SK-N-SH (cell line): Measurements from ENCODE around the gene WIPF2. TPM values are rescaled to one million over a fixed set of nuclear protein-coding genes. Genes with fewer than 3 reads are reported as not detected.

Experiments used
- CTCF ChIA-PET: fragments of 300-600, 350-600 bp; formaldehyde crosslinking; extraction: SDS; loops from one replicate; lab custom pipeline; 2021; lab: Yijun Ruan, JAX
- POLR2A ChIA-PET: fragments of 350-600 bp; sonication (Branson Sonifier 250); formaldehyde crosslinking; extraction: SDS; loops from one replicate; lab custom pipeline; 2020; ENCODE audit warnings: antibody characterized with exemption, inconsistent platforms; lab: Yijun Ruan, JAX
- DNase-seq: peaks from one replicate; pipeline ENCODE4 v3.0.0; 2012
- H2AFZ ChIP-seq: fragments of 200-600 bp; sonication (generic); 2 replicates; pipeline ENCODE4 v1.8.1; 2016; ENCODE audit warnings: antibody characterized with exemption, mild to moderate bottlenecking, low read depth
- H3F3A ChIP-seq: fragments of 200-600 bp; sonication (generic); replicated peaks from 2 replicates; pipeline ENCODE3; 2016; ENCODE audit warnings: antibody characterized with exemption, mild to moderate bottlenecking; ENCODE audit not compliant: insufficient read depth
- H3K27ac ChIP-seq, 2 experiments: fragments of 200-500 bp in 1 of 2; fragments of 200-600 bp in 1 of 2; sonication (Bioruptor generic) in 1 of 2; sonication (generic), shearing (Covaris generic) in 1 of 2; 2 replicates each; pipeline versions ENCODE4 v1.5.1 to v1.6.1; 2014 to 2016; ENCODE audit warnings: low read depth in 2 of 2, inconsistent platforms in 1 of 2, low read length in 1 of 2, mild to moderate bottlenecking in 1 of 2, mixed read lengths in 1 of 2
- H3K27me3 ChIP-seq: fragments of 200-600 bp; sonication (generic), shearing (Covaris generic); 2 replicates; pipeline ENCODE4 v1.6.1; 2016; ENCODE audit warnings: mixed run types; ENCODE audit not compliant: insufficient read depth
- H3K36me3 ChIP-seq, 2 experiments: fragments of 200-500 bp in 1 of 2; fragments of 200-600 bp in 1 of 2; sonication (Bioruptor generic) in 1 of 2; sonication (generic) in 1 of 2; replicated peaks in 1 of 2; 2 replicates each; pipeline versions ENCODE3 to v1.5.1; 2014 to 2016; ENCODE audit warnings: low read length in 1 of 2, mild to moderate bottlenecking in 1 of 2; ENCODE audit not compliant: insufficient read depth in 2 of 2, control insufficient read depth in 1 of 2
- H3K4me1 ChIP-seq, 2 experiments: fragments of 200-500 bp in 1 of 2; fragments of 200-600 bp in 1 of 2; sonication (Bioruptor generic) in 1 of 2; sonication (generic), shearing (Covaris generic) in 1 of 2; 2 replicates each; pipeline versions ENCODE4 v1.5.1 to v1.6.1; 2014 to 2016; ENCODE audit warnings: low read depth in 1 of 2, low read length in 1 of 2, mixed run types in 1 of 2; ENCODE audit not compliant: insufficient read depth in 2 of 2, control insufficient read depth in 1 of 2
- H3K4me2 ChIP-seq: fragments of 200-600 bp; sonication (generic), shearing (Covaris generic); 2 replicates; pipeline ENCODE4 v1.6.1; 2017; ENCODE audit warnings: mixed run types
- H3K4me3 ChIP-seq, 2 experiments: fragments of 200-500 bp in 1 of 2; fragments of 200-600 bp in 1 of 2; sonication (Bioruptor generic) in 1 of 2; sonication (generic), shearing (Covaris generic) in 1 of 2; 2 replicates each; pipeline versions ENCODE4 v1.5.1 to v1.8.1; 2014 to 2016; ENCODE audit warnings: low read depth in 2 of 2, inconsistent platforms in 1 of 2, low read length in 1 of 2, mild to moderate bottlenecking in 1 of 2, mixed read lengths in 1 of 2, moderate library complexity in 1 of 2
- H3K79me2 ChIP-seq: fragments of 200-600 bp; sonication (generic); 2 replicates; pipeline ENCODE4 v1.8.1; 2017; ENCODE audit warnings: mild to moderate bottlenecking; ENCODE audit not compliant: insufficient read depth
- H3K9ac ChIP-seq: fragments of 200-600 bp; sonication (generic); 2 replicates; pipeline ENCODE4 v1.6.1; 2017; ENCODE audit warnings: mixed run types
- H3K9me2 ChIP-seq: fragments of 200-600 bp; sonication (generic); 2 replicates; pipeline ENCODE4 v1.6.1; 2017; ENCODE audit warnings: mixed run types
- H3K9me3 ChIP-seq: fragments of 200-600 bp; sonication (generic); 2 replicates; pipeline ENCODE4 v1.6.1; 2017; ENCODE audit warnings: mixed run types, mild to moderate bottlenecking, moderate library complexity
- H4K20me1 ChIP-seq: fragments of 200-600 bp; sonication (generic); 2 replicates; pipeline ENCODE4 v1.6.1; 2017; ENCODE audit warnings: mild to moderate bottlenecking, mixed run types; ENCODE audit not compliant: insufficient read depth
- CHD2 ChIP-seq: fragments of 150-350 bp; IDR thresholded peaks from 2 replicates; pipeline ENCODE4 v1.6.1; 2018; ENCODE audit warnings: low read length; ENCODE audit not compliant: partially characterized antibody
- CTCF ChIP-seq: fragments of 200-600 bp; sonication (generic); IDR thresholded peaks from 2 replicates; pipeline ENCODE4 v1.6.1; 2017; ENCODE audit warnings: antibody characterized with exemption, mild to moderate bottlenecking, moderate library complexity
- ELF1 ChIP-seq: IDR thresholded peaks from 2 replicates; pipeline ENCODE4 v1.4.0; 2012
- EZH2phosphoT487 ChIP-seq: fragments of 200-600 bp; sonication (generic); IDR thresholded peaks from 2 replicates; pipeline ENCODE4 v1.6.1; 2017; ENCODE audit warnings: low read depth, mixed run types, mild to moderate bottlenecking, antibody characterized with exemption, moderate library complexity, borderline replicate concordance
- FOSL2 ChIP-seq: IDR thresholded peaks from 2 replicates; pipeline ENCODE4 v1.4.0; 2012; ENCODE audit warnings: low read depth, mild to moderate bottlenecking, moderate library complexity, borderline replicate concordance
- FOXJ3 ChIP-seq: sonication (generic); formaldehyde crosslinking; IDR thresholded peaks from 2 replicates; pipeline ENCODE4 v1.5.1; 2020; ENCODE audit warnings: mild to moderate bottlenecking, missing genetic modification reagents
- FOXM1 ChIP-seq: IDR thresholded peaks from 2 replicates; pipeline ENCODE4 v1.4.0; 2012; ENCODE audit warnings: low read depth, mild to moderate bottlenecking
- MXI1 ChIP-seq: IDR thresholded peaks from 2 replicates; pipeline ENCODE4 v1.6.1; 2012; ENCODE audit warnings: mild to moderate bottlenecking, low read depth, low read length, improper control_type of control experiment
- NRF1 ChIP-seq: IDR thresholded peaks from 2 replicates; pipeline ENCODE4 v1.6.1; 2012; ENCODE audit warnings: low read depth, mild to moderate bottlenecking, low read length
- POLR2AphosphoS5 ChIP-seq: IDR thresholded peaks from 2 replicates; pipeline ENCODE4 v1.6.1; 2012; ENCODE audit warnings: low read depth, low read length
- RAD21 ChIP-seq: IDR thresholded peaks from 2 replicates; pipeline ENCODE4 v1.6.1; 2012; ENCODE audit warnings: mild to moderate bottlenecking, low read length
- RCOR1 ChIP-seq: fragments of 150-350 bp; IDR thresholded peaks from 2 replicates; pipeline ENCODE4 v1.6.1; 2017; ENCODE audit warnings: antibody characterized with exemption, low read length
- RXRA ChIP-seq: IDR thresholded peaks from 2 replicates; pipeline ENCODE4 v1.4.0; 2012; ENCODE audit warnings: low read depth, mild to moderate bottlenecking, borderline replicate concordance
- SMC3 ChIP-seq: IDR thresholded peaks from 2 replicates; pipeline ENCODE4 v1.6.1; 2012; ENCODE audit warnings: low read depth, low read length, improper control_type of control experiment
- WGBS: methylation state at CpG from one replicate; pipeline ENCODE4 v1.1.6; 2017; ENCODE audit warnings: low lambda C conversion rate; 5-methylcytosine and 5-hydroxymethylcytosine counted together
- polyA plus RNA-seq, 3 experiments: library from polyadenylated mRNA; depleted of rRNA; stranded (reverse); fragments of >200 nt; gene quantifications; 2 replicates each; pipeline ENCODE4 v1.2.3, GENCODE V29; 2012
- TF ChIP-seq, protein P1 (sequence below): IDR thresholded peaks from 2 replicates; pipeline ENCODE4 v1.4.0; 2012; ENCODE audit warnings: low read depth, borderline replicate concordance
- TF ChIP-seq, protein P2 (sequence below): IDR thresholded peaks from 2 replicates; pipeline ENCODE4 v1.4.0; 2012; ENCODE audit warnings: low read depth

The WIPF2 gene
- polyA plus RNA-seq, 1 of the 3 experiments (the other 2 are of a cell fraction): 6.8 TPM

DNA sequence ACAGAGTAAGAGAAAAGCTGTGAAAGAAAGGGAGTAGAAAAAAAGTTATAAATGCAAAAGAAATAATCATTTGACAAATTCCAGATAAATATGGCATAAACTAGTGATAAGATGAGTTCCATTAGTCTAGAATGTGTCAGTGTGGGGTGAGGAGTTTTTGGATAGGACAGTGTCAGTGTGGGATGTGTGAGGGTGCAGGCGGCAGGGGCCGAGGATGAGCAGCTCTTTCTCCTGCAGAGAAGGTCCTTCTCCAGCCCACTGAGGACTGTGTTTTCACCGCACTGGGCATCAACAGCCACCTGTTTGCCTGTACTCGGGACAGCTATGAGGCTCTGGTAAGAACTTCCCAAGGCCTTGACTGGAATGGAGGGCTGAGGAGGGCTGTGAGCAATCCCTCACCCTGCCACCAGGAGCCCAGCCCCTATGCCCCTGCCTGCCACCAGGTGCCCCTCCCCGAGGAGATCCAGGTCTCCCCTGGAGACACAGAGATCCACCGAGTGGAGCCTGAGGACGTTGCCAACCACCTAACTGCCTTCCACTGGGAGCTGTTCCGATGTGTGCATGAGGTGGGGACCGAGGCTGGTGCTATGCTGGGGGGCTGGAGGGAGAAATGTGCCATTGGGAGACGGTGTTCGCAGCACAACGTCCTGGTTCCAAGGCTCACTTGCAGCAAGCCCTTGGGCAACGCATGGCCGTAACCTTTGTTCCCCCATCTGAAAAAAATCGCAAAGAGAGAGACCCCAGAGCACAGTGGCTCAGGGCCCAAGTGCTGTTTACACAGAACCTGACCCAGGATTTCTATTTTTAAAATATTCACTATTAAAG lies 28.7 kb upstream of the WIPF2 start:
- Histone ChIP-seq H3K36me3 (no peaks in the 10 kb centered on the region), H3K27ac (no peak overlapping the region), H3K4me3 (no peak overlapping the region; a peak in 1 of 4 replicates), H3K9me3 (no peaks in the 10 kb centered on the region), H3K4me1 (peaks cover 4 to 26% of the 10 kb centered on the region in 2 experiments; a peak in 3 of 4 replicates), H4K20me1 (no peaks in the 10 kb centered on the region), H3F3A (peaks cover 4% of the 10 kb centered on the region), H2AFZ (no peak overlapping the region), H3K9ac (no peak overlapping the region), H3K27me3 (no peaks in the 10 kb centered on the region), H3K79me2 (no peaks in the 10 kb centered on the region), H3K4me2 (no peak overlapping the region), H3K9me2 (no peaks in the 10 kb centered on the region)
- 79% methylated on average over 13 of the region's 15 CpGs for WGBS
- TF ChIP-seq CTCF (peak; percentile 50; the same call in 1 of the 2 replicates), MXI1 (no peak), EZH2phosphoT487 (no peak), FOXJ3 (CRISPR knock-in tag) (no peak)
- POLR2A ChIA-PET: interaction anchor here (1.0 to 1.5 kb wide), 4 partner anchors 7 to 98 kb away, joined by 3 to 8 read pairs (median 4); partner anchors contain the start of gene CDC6
- CTCF ChIA-PET: interaction anchor here (0.7 to 6.0 kb wide), 28 partner anchors 10 to 343 kb away, joined by 3 to 94 read pairs (median 6); partner anchors contain the start of genes CSF3, NR1D1, PSMD3 and RAPGEFL1
- DNase-seq: peak; percentile 83

DNA sequence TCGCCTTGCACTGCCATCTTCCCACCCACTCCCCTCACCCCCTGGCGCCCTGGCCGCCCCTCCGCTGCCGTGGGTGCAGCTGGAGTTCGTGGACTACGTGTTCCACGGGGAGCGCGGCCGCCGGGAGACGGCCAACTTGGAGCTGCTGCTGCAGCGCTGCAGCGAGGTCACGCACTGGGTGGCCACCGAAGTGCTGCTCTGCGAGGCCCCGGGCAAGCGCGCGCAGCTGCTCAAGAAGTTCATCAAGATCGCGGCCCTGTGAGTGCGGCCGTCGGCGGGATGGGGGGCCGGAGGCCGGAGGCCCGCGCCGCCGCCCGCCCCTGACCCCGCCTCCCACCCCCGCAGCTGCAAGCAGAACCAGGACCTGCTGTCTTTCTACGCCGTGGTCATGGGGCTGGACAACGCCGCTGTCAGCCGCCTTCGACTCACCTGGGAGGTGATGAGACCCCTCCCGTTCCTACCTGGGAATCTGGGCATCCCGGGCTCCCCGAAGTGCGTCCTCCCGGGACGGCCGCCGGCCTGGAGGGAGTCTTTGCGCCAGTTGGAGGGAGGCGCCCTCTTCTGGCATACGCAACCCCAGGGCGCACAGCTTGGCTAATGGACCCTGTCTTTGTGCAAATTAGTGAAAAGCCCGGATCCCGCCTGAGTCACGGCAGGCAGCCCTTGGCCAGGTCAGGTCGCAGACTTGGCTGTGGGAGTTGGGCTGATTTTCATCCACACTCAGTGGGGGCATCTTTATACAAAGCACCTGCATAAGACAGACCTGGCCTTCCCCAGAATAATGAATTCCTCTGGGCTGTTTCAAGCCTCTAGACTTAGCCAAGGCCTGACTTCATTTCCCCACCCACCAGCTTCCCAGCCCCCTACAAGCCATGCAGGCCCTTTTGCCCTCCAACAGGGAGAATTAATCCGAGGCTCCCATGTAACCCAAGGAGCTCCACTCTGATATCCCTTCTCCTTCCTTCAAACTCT lies 27.6 kb upstream of the WIPF2 start:
- H3F3A ChIP-seq: peaks cover 4% of the 10 kb centered on the region
- POLR2A ChIA-PET: interaction anchor here (1.0 to 1.5 kb wide), 3 partner anchors 8 to 97 kb away, joined by 3 to 8 read pairs (median 5); partner anchors contain the start of gene CDC6
- TF ChIP-seq EZH2phosphoT487 (no peak), CHD2 (peak; percentile 65), SMC3 (peak; percentile 71), RCOR1 (peak; percentile 9; the same call in 1 of the 2 replicates), RAD21 (peak; percentile 62), RXRA (no peak), ELF1 (no peak), NRF1 (no peak), CTCF (peak; percentile 78), POLR2AphosphoS5 (peak; percentile 20; the same call in 1 of the 2 replicates), FOXM1 (no peak), FOSL2 (peak; percentile 13; the same call in 1 of the 2 replicates)
- TF ChIP-seq, protein P1, sequence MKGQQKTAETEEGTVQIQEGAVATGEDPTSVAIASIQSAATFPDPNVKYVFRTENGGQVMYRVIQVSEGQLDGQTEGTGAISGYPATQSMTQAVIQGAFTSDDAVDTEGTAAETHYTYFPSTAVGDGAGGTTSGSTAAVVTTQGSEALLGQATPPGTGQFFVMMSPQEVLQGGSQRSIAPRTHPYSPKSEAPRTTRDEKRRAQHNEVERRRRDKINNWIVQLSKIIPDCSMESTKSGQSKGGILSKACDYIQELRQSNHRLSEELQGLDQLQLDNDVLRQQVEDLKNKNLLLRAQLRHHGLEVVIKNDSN: no peak
- TF ChIP-seq, protein P2, sequence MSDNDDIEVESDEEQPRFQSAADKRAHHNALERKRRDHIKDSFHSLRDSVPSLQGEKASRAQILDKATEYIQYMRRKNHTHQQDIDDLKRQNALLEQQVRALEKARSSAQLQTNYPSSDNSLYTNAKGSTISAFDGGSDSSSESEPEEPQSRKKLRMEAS: peak; percentile 43; the same call in 1 of the 2 replicates
- no peaks in the 10 kb centered on the region for H3K9me3 ChIP-seq
- H3K9ac ChIP-seq: no peak overlapping the region
- peak overlapping the region; percentile 80; the same call in 1 of the 2 replicates for H3K4me2 ChIP-seq
- peaks cover 4 to 26% of the 10 kb centered on the region in 2 experiments; a peak in 3 of 4 replicates for H3K4me1 ChIP-seq
- no peaks in the 10 kb centered on the region for H3K79me2 ChIP-seq
- no peaks in the 10 kb centered on the region for H3K27me3 ChIP-seq
- H3K27ac ChIP-seq: peak overlapping the region in 1 of 2 experiments; percentile 55; a peak in 1 of 4 replicates
- no peaks in the 10 kb centered on the region for H4K20me1 ChIP-seq
- WGBS: 9% methylated on average over 25 of the region's 60 CpGs
- H3K4me3 ChIP-seq: peak overlapping the region; percentile 48 to 55
- H2AFZ ChIP-seq: 0 out of 2 replicates have a peak overlapping the region, but pooled peaks have one; percentile 65
- H3K9me2 ChIP-seq: no peaks in the 10 kb centered on the region
- no peaks in the 10 kb centered on the region for H3K36me3 ChIP-seq
- peak; percentile 87 for DNase-seq
- CTCF ChIA-PET: interaction anchor here (0.6 to 6.0 kb wide), 47 partner anchors 9 to 342 kb away, joined by 3 to 94 read pairs (median 4); partner anchors contain the start of genes CSF3, NR1D1, PSMD3 and RAPGEFL1
